GM18499 (cell line): ENCODE data around the gene OTOP2.
"Not testable (repeated sequence)": the region's sequence is repeated elsewhere in the genome, so short reads cannot be mapped to it uniquely, and the experiment has no call there.

Experiments
- ATAC-seq: cut with Tn5 transposase; IDR thresholded peaks from one replicate; pipeline ENCODE4 v1.9.1; 2021; ENCODE audit warnings: moderate number of reproducible peaks; ENCODE audit not compliant: insufficient read depth, unreplicated experiment

The OTOP2 gene

DNA sequence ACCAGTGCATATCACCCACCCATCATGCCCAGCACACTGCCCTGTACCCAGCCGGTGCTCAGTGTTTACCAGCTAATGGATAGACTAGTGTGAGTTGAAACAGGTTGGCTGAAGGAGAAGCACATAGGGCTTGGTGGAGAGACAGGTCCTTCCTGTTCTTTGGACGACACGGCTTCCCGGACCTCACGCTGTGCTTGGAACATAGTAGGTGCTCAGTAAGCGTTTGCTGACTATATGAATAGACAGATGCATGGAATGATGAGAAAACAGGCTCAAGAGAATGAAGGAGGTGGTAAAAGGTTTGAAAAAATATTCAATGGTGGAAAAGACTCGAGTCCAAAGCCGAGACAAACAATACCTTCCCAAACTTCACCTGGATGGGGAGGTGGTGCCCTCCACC, 23.9 kb upstream of the OTOP2 start:
- no peak for ATAC-seq

DNA sequence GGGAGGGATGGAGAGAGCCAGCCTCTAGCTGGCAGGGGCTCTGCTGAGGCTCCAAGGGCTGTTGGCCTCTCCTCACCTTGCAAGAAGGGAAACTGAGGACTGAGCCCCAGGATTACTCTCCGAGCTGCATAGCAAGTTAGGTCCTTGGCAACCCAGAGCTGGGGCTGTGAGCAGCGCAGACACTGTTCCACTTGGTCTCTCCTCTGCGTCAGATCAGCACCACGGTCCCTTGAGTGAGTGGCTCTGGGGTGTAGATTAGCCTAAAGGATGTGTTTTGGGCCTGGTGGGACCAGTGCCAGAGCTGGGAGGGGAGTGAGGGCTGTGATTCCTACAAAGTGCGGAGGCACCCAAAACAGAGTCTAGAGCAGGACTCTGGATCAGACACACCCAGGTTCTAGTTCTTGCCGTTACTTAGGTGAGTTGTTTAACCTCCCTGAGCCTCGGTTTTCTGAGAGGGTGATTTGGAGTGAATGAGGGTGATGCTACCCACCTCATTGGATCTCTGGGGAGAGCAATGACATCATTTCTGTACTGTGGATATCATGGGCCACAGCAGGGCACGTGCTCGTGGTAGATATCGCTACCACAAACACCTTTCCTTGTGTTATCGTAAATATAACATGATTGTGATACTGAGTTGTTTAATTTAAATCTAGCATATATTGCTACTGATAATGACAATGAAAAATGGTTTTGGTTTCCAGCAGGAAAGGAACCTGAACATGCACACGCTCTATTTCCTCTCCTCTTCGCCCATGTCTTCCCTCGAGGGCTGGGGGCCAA, 22.5 kb upstream of the OTOP2 start:
- no peak for ATAC-seq

DNA sequence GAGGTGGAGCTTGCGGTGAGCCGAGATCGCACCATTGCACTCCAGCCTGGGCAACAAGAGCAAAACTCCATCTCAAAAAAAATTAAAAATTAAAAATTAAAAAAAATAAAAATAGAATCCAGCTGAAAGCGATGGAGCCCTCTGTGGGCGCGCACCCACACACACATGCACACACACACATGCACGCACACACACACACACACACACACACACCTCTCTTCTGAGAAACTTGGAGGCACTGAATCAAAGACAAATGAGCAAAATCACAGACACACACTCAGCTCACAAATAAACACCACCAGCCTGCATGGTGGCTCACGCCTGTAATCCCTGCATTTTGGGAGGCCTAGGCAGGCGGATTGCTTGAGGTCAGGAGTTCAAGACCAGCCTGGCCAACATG, 21.0 kb upstream of the OTOP2 start:
- ATAC-seq = no peak

DNA sequence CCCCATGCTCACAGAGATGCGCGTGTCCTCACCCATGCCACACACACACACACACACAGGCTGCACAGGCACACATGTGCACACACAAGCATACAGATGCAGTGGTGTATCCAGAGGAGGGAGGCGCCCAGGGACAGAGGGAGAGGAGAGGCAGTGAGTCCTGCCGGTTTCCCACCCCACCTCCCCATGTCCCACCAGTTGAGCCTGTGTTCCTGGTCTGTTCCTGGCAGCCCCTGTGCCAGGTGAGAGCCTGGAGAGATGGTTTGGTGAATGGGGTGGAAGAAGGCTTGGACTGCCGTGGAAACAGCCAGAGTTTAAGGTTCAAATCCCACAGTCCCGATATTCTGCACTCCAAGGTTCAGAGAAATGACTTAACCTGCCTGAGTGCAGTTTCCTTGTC, 20.4 kb upstream of the OTOP2 start:
- no peak for ATAC-seq

DNA sequence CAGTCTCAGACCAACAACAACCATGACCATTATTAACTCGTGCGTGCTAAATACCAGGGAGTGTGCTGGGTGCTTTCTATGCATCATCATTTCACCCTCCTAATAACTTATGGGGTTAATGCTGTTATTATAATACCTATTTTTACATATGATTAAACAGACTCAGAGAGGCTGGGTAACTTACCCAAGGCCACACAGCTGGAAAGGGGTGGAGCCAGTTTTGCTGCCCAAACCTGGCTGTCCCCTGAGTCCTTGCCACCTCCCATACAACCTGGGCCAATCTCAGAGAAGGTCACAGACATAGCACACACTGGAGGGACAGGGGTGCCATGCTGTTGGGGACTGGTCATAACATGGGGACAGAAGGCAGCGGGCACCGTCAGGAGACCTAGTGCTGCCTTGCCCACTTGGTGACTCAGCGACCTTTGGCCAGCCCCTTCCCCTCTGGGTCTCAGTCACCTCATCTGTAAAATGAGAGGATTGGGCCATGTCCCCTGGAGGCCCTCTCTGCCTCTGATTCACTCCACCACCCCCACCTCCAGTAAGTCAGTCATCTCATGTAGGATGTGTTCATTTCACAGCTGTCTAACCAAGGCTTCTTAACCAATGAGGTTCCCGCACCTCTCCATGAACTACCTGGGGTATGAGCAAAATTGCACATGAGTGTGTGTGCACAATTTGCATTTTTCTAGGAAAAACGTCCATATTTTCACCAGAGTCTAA, 19.2 kb upstream of the OTOP2 start:
- no peak for ATAC-seq

DNA sequence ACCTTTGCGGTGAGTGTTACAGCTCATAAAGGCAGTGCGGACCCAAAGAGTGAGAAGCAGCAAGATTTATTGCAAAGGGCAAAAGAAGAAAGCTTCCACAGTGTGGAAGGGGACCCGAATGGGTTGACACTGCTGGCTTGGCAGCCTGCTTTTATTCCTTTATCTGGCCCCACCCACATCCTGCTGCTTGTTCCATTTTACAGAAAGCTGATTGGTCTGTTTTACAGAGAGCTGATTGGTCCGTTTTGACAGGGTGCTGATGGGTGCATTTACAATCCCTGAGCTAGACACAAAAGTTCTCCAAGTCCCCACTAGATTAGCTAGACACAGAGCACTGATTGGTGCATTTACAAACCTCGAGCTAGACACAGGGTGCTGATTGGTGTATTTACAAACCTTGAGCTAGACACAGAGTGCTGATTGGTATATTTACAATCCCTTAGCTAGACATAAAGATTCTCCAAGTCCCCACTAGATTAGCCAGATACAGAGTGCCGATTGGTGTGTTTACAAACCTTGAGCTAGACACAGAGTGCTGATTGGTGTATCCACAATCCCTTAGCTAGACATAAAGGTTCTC, 17.8 kb upstream of the OTOP2 start:
- ATAC-seq = not testable (repeated sequence)

DNA sequence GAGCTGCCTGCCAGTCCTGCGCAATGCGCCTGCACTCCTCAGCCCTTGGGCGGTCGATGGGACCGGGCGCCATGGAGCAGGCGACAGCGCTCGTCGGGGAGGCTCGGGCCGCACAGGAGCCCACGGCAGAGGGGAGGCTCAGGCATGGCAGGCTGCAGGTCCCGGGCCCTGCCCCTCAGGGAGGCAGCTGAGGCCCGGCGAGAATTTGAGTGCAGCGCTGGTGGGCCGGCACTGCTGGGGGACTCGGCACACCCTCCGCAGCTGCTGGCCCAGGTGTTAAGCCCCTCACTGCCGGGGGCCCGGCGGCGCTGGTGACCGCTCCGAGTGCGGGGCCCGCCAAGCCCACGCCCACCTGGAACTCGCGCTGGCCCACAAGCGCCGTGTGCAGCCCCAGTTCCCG, 17.1 kb upstream of the OTOP2 start:
- no peak for ATAC-seq

DNA sequence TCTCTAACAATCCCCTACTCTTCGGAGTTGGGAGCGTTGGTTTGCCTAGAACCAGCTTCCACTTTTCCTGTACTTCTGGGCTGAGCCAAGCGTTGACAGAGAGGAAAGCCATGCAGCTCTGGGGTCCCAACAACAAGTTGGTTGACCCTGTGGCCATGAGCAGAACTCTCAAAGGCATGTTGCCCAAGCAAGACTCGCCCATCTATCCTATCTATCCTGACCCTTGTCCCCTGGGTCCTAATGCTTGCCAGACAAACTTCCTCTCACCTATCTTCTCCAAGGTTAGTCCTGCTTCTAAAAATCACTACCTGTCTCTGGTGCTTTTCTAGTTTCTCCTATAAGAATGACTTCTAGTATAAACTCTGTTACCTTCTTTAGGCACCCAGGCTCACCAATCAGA, 15.0 kb upstream of the OTOP2 start:
- not testable (repeated sequence) for ATAC-seq

DNA sequence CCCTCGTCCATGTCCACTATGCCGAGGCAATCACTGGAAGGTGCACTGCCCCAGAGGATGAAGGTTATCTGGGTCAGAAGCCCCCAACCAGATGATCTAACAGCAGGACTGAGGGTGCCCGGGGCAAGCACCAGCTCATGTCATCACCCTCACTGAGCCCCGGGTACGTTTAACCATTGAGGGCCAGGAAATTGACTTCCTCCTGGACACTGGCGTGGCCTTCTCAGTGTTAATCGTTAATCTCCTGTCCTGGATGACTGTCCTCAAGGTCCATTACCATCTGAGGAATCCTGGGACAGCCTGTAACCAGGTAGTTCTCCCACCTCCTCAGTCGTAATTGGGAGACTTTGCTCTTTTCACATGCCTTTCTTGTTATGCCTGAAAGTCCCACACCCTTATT, 12.7 kb upstream of the OTOP2 start:
- not testable (repeated sequence) for ATAC-seq

DNA sequence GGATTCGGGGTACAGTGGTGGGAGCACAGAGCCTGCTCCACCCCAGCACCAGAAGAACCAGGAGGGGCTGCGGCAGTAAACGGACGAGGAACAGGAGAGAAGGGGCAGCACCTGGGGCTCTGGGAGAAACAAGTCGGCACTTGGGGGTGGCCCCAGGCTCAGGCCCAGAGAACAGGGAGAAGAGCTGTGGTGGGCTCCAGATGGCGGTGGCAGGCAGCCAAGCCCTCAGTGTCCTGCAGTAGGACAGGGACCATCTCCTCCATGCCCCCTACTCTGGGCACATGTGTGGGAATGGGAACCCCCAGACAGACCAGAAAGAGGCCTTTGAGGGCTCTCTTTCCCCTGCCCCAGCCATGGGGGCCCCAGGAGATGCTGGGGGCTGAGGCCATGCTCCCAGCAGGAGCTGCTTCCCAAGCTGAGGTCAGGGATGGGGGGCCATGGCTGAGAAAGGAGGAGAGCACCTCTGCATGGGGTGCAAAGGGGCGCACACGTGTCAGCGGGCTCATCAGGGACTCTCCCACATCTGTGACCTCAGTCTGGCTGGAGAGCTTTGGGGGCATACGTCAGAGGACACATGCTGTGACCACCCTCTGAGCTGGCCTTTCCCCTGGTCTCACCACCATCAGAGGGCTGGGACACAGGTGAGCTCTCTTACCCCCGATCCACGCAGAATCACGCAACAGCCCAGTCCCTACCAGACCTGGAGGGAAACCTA, 7.8 kb upstream of the OTOP2 start:
- ATAC-seq = no peak

DNA sequence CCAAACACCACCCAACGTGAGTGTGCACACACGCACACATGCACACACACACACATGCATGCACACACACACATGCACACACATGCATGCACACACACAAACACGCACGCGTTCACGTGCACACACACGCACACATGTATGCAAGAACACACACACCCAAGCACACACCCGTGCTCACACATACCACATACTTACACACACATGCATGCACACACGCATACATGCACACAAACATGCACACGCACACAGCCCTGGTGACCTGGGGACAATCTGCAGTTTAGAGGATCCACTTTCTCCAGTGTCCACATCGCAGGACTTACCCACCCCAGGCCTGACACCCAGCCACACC, 7.2 kb upstream of the OTOP2 start:
- ATAC-seq = no peak

DNA sequence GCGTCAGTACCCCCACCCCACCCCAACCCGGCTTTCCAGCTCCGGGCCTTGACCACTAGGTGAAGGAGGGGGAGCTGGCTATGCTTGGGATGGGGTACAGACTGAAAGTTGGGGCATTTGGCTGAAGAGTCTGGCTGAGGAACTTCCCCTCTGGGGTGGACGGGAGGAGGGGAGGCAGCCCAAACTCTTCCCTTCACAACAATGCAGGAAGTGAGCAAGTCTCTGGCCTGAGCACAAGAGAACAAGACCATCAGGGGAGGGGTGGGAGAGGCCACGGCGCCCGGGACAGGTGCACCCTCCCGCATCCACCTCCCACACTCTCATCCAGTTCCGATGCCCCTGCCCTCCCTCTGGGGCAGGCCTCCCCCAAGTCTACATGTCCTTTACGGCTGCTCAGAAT, 6.6 kb upstream of the OTOP2 start:
- ATAC-seq = no peak

DNA sequence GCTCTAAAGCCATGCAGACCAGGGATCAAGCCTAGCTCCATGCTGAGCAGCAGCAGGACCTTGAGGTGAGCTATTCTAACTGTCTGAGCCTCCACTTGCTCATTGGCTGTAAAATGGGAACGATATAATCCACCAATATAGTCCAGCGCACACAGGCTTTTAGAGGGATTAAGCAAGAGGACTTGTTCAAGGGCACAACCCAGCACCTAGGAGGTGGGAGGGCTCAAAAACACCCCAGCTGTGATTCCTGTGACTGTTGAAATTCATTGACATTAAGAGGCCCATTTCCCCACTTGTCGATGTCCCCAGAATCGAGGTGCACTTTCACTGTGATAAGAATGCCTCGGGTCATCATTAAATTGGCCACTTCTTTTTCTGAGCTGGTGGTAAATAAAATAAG, 5.2 kb upstream of the OTOP2 start:
- no peak for ATAC-seq

DNA sequence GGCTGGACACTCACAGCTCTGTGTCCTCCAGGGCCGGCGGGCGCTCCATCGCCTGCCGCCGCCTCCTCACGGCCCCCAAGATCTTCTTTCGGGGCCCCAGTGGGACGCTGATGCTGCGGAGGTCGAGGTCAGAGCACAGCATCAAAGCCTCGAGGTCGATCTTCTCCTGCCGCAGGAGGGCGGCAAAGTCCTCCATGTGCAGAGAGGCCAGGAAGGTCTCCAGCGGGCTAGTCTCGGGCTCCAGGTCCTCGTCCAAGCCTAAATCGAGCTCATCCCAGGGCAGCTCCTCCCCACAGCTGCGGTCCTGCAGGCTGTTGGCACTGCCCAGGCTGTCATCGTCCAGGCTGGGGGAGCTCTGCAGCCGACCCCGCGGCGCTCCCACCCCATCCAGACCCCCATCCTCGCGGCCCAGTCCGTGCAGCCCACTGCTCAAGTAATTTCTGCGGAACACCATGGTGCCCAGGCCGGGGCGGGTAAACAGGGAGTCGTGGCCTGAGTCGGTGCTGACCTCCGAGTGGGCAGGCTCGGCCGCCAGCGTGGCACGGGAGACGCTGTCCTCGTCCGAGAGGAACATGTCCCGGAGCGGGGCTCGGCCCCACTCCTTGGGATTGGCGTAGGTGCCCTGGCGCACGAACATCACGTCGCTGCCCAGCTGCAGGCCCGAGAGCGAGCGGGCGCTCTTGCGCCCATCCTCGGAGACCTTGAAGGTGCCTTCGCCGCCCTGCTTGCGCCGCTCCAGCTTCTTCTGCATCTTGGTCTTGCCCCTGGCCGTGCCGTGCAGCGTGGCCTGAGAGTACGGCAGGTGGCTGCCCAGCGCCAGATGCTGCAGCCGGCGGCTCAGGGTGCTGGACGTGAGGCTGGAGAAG, 4.4 kb upstream of the OTOP2 start:
- no peak for ATAC-seq

DNA sequence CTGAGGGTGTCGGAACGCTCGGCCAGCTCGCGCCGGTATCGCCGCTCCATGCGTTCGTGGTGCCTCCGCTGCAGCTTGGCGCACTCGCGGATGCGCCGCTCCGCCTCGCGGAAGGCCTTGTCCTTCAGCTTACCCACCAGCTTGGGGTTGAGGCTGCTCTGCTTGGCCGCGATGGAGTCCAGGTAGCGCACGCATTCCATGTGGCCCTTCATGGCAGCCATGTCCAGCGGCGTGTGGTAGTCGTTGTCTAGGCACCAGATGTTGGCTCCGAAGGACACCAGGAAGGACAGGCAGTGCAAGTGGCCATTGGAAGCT, 3.8 kb upstream of the OTOP2 start:
- no peak for ATAC-seq

DNA sequence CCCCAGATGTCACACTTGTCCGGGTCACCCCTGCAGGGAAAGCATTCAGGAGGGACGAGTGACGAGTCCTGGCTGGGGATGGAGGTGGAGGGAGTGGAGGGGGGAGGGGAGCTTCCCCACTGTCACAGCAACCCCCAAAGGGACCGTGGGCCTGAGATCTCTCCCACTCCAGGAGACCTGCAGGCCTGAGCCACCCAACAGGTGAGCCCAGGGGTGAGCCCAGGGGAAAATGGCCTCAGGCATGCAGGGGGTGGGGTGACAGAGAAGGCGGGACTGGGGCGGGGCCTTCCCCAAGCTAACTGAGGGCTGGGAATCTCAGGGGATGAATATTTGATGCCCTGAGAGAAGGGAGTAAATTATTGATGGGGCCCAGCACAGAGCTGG, 3.4 kb upstream of the OTOP2 start:
- no peak for ATAC-seq

DNA sequence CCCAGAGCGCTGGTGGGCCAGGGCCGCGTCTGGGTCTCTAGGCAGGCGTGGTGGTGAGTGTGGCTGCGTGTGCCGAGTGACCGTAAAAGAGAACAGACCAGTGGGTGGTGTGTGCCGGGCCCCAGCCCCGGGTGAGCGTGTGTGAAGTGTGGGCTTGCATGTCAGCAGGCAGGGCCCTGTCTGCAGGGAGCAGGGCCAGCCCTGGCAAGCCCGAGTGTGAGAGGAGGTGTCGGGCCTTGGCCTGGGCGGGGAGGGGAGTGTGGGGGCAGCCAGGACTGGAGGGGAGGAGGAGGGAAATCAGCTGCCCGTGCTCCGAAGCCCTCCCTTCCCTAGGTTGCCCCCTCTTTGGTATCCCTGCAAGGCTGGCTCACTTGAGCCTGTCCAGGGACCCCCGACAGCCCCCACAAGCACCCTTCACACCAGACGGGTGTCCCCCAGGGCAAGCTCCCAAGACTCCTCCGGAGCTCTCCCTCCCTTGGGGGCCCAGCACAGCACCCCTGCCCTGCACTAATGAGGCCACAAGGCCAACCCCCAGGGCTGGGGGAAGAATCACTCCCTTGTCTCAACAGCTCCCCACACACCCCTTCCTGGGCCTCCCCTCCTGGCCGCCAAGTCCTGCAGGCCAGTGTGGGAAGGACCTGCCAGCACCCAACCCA, 2.9 kb upstream of the OTOP2 start:
- no peak for ATAC-seq

DNA sequence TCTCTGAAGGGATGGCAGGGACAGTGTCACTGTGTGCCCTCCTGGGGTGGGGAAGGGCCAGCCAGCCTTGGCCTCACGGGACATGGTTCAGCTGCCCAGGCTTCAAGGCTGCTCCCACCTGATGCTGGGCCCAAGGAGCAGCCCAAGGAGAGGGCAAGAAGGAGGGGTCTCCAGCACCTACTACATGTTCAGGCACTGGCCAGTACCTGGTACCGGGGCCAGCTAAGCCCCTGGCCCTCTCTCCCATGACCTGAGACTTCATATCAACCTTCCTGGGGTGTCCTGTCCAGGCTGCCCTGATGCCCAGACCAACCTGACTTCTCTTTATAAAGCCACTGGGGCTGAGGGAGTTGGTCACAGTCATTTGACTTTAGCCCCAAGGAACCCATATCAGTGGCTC, 2.3 kb upstream of the OTOP2 start:
- ATAC-seq = no peak

DNA sequence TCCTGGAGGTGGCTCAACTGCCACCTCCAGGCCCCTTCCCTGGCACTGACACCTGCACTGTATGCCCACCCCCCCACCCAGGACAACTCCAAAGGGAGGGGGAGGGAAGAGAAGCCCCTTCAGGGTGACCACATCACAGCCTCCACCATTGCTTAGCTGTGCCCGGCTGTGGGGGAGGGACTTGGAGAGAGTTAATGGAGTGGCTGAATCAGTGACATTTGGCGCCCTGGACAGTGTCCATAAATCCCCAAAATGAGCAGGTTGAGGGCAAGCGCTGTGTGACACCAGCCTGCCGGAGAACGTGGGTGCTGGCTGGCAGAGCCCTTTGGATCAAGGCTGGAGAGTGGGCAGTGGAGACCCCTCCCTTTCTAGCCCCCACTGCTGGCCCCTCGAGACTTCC, 1.9 kb upstream of the OTOP2 start:
- no peak for ATAC-seq
